RKO (cell line): Measurements from ENCODE around the gene TMEM175.

ENCODE experiments used
- DNase-seq: peaks from one replicate; pipeline ENCODE4 v3.0.0-alpha.2; 2016; ENCODE audit warnings: low spot score

The TMEM175 gene

GRCh38 chr4:946517-947471, 14.5 kb downstream of the TMEM175 start:
- DNase-seq = no peak

- no peak for DNase-seq
These were observed 15.3 kb downstream of the TMEM175 start for GRCh38 chr4:947491-947971.

GRCh38 chr4:948101-948935, 16.1 kb downstream of the TMEM175 start:
- no peak for DNase-seq

- no peak for DNase-seq
These were observed 16.7 kb downstream of the TMEM175 start for GRCh38 chr4:948936-949300.

- DNase-seq = no peak
These were observed 17.4 kb downstream of the TMEM175 start for GRCh38 chr4:949656-950055.

- no peak for DNase-seq
These were observed 18.1 kb downstream of the TMEM175 start for GRCh38 chr4:950136-951020.

- DNase-seq = no peak
These were observed 18.9 kb downstream of the TMEM175 start for GRCh38 chr4:951186-951585.

- no peak for DNase-seq
These were observed 19.6 kb downstream of the TMEM175 start for GRCh38 chr4:951594-952468.

GRCh38 chr4:952881-953573, 20.8 kb downstream of the TMEM175 start:
- DNase-seq = no peak

GRCh38 chr4:953574-953915, 21.3 kb downstream of the TMEM175 start:
- no peak for DNase-seq

GRCh38 chr4:954211-955020, 22.2 kb downstream of the TMEM175 start:
- DNase-seq = no peak

- no peak for DNase-seq
These were observed 23.1 kb downstream of the TMEM175 start for GRCh38 chr4:955161-955921.

- no peak for DNase-seq
These were observed 23.7 kb downstream of the TMEM175 start for GRCh38 chr4:955931-956381.

- no peak for DNase-seq
These were observed 24.4 kb downstream of the TMEM175 start for GRCh38 chr4:956531-957230.

- no peak for DNase-seq
These were observed 24.9 kb downstream of the TMEM175 start for GRCh38 chr4:957231-957580.

- no peak for DNase-seq
These were observed 25.5 kb downstream of the TMEM175 start for GRCh38 chr4:957581-958313.

GRCh38 chr4:958314-958665, 26.0 kb downstream of the TMEM175 start:
- no peak for DNase-seq
